Heart left ventricle (tissue), 13 donors: Measurements from ENCODE around the gene IRF2.

Experiments
- CTCF ChIP-seq, 12 donors: fragments of 200-600 bp; sonication (generic) in 4 of 12; IDR thresholded peaks; one replicate each; pipeline versions ENCODE4 v1.5.0 to v1.8.0; 2018 to 2022; ENCODE audit warnings: antibody characterized with exemption in 12 of 12, mild to moderate bottlenecking in 5 of 12
- POLR2A ChIP-seq, 2 donors: fragments of 450-650 bp; IDR thresholded peaks; one replicate each; pipeline ENCODE4 v1.6.1; 2017; ENCODE audit warnings: antibody characterized with exemption in 2 of 2, mild to moderate bottlenecking in 2 of 2, moderate library complexity in 2 of 2
- donor health status: ischemic (EF 13 %, LVEDD 7.1; RV severe dilation, severe dysfunction).
- donor health status: DM: no; HTN: yes; CAD: no.
- donor health status: DM: no; HTN: no; CAD: no.
- donor health status: ischemic (EF 25% LVEDD 6.9; RV normal size, moderate dysfunction).
- donor health status: ischemic (EF 25% LVEDD 5.7; RV mildly dilated, moderate dysfunction).
- donor health status: ischemic (EF 35%, LVEDD 5.7; RV mildly dilated, moderate dysfunction).
- donor health status: nonischemic (EF 11% LVEDD 7.7; RV severe dilation, severe dysfunction).
- donor health status: DM: yes; HTN: yes; CAD: no.
- donor health status: PGD.
- donor health status: ischemic (EF 29% LVEDD 5.4; RV normal size, mild dysfunction).
- donor health status: nonischemic (EF 23%, LVEDD 6.1; RV moderate dilation, normal function).

- TF ChIP-seq CTCF (IDR thresholded peaks at IDR 0.05) = no peak
- no peak for TF ChIP-seq POLR2A (IDR thresholded peaks at IDR 0.05)
Measured at GRCh38 chr4:184413261-184414046, 60.9 kb downstream of the IRF2 start.
